Suprapubic skin (tissue), 2 donors: ENCODE data around the gene BMPR1B.

Experiments used
- EP300 ChIP-seq: sonication (generic); formaldehyde crosslinking; IDR thresholded peaks from one replicate; pipeline ENCODE4 v1.6.1; 2017; ENCODE audit warnings: antibody characterized with exemption
- POLR2A ChIP-seq, 2 donors: fragments of 450-650 bp; IDR thresholded peaks; one replicate each; pipeline ENCODE4 v1.6.1; 2017; ENCODE audit warnings: antibody characterized with exemption in 2 of 2, mild to moderate bottlenecking in 2 of 2, moderate library complexity in 2 of 2

- TF ChIP-seq EP300 (no peak), POLR2A (IDR thresholded peaks at IDR 0.05) (no peak)
These were observed 221.1 kb downstream of the BMPR1B start for GRCh38 chr4:94978904-94979303.
